Activated CD4-positive, CD25-positive, alpha-beta regulatory T cell treated with anti-CD3 and anti-CD28 coated beads, Interleukin-2, amount 50 U/mL, for 16 hours (primary cell): ENCODE data around the gene IL13RA1.
A peak's percentile ranks its signal among the peaks of the same experiment; 100 is the strongest.
"Not testable (repeated sequence)": the region's sequence is repeated elsewhere in the genome, so short reads cannot be mapped to it uniquely, and the experiment has no call there.

ENCODE experiments used
- DNase-seq: peaks from one replicate; pipeline ENCODE4 v3.0.0-alpha.2; 2020; ENCODE audit warnings: low read depth, low spot score

Gene IL13RA1

GRCh38 chrX:118780509-118780908, 53.1 kb downstream of the IL13RA1 start:
- DNase-seq, result no peak

GRCh38 chrX:118780911-118781310, 53.5 kb downstream of the IL13RA1 start:
- DNase-seq, result no peak

- DNase-seq, result no peak
These were observed 68.3 kb downstream of the IL13RA1 start for GRCh38 chrX:118795528-118796280.

- no peak for DNase-seq
These were observed 75.5 kb downstream of the IL13RA1 start for GRCh38 chrX:118802857-118803256.

- no peak for DNase-seq
These were observed 80.0 kb downstream of the IL13RA1 start for GRCh38 chrX:118807151-118808017.

- not testable (repeated sequence) for DNase-seq
These were observed 89.9 kb downstream of the IL13RA1 start for GRCh38 chrX:118817257-118817656.

GRCh38 chrX:118823263-118824172, 96.1 kb downstream of the IL13RA1 start, which contains the start of gene ZCCHC12:
TSS of gene ZCCHC12 (plus strand) at chrX:118823824. CDS start at chrX:118825245, 1,421 bp downstream.
- no peak for DNase-seq

GRCh38 chrX:118824173-118824730, 96.8 kb downstream of the IL13RA1 start:
- DNase-seq, result no peak

GRCh38 chrX:118825227-118825626, 97.8 kb downstream of the IL13RA1 start:
- DNase-seq, result no peak

- peak; percentile 15 for DNase-seq
These were observed 112.0 kb downstream of the IL13RA1 start for GRCh38 chrX:118839334-118839958.
